Lung microvascular endothelial cell (primary cell): ENCODE results near the gene COL4A2. TPM values are rescaled to one million over a fixed set of nuclear protein-coding genes. Genes with fewer than 3 reads are reported as not detected.
A peak's percentile ranks its signal among the peaks of the same experiment; 100 is the strongest.
"Not testable (repeated sequence)": the region's sequence is repeated elsewhere in the genome, so short reads cannot be mapped to it uniquely, and the experiment has no call there.

Experiments used
- DNase-seq, 2 donors: peaks; one replicate each; pipeline versions ENCODE4 v3.0.0 to v3.0.0-alpha.2; 2010; ENCODE audit warnings: low read depth in 2 of 2
- total RNA-seq: library from RNA; depleted of rRNA; stranded (reverse); fragments of >200 nt; gene quantifications from 2 replicates; pipeline ENCODE4 v1.2.1, GENCODE V29; 2014

Gene COL4A2
- total RNA-seq, 1 donor from 2014 or later = 728 TPM

- DNase-seq = no peak
These were observed 222.6 kb downstream of the COL4A2 start for GRCh38 chr13:110529522-110530311.

- DNase-seq = no peak
These were observed 224.0 kb downstream of the COL4A2 start for GRCh38 chr13:110531100-110531499.

- DNase-seq = no peak
These were observed 224.6 kb downstream of the COL4A2 start for GRCh38 chr13:110531671-110532083.

DNA sequence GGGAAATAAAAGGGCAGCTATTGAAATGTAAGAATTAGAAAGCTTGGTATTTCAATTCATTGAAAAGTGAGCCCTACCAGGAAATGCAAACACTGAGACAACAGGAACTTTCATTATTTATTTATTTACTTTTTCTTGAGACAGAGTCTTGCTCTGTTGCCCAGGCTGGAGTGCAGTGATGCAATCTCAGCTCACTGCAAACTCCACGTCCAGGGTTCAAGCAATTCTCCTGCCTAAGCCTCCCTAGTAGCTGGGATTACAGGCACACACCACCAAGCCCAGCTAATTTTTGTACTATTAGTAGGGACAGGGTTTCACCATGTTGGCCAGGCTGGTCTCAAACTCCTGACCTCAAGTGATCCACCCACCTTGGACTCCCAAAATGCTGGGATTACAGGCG, 225.2 kb downstream of the COL4A2 start:
- DNase-seq = not testable (repeated sequence)

GRCh38 chr13:110533771-110534670, 226.9 kb downstream of the COL4A2 start:
- no peak for DNase-seq

DNA sequence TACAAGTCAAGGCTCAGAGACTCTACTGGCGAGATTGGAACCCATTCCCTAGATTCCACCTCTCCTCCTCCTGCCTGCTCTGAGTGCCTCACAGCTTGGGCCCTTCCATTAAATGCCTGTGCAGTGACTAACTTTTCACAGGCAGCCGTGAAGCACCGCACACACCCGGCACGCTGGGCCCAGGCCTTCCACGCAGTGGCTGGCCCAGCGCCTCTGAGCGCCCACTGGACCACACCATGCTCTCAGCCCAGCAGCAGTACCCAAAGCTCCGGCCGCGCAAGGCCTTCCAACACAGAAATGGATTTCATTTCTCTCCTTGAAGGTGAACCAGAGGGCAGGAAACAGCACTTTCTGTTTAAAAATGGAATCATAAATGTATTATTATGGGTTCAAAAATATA, 228.4 kb downstream of the COL4A2 start:
- no peak for DNase-seq

DNA sequence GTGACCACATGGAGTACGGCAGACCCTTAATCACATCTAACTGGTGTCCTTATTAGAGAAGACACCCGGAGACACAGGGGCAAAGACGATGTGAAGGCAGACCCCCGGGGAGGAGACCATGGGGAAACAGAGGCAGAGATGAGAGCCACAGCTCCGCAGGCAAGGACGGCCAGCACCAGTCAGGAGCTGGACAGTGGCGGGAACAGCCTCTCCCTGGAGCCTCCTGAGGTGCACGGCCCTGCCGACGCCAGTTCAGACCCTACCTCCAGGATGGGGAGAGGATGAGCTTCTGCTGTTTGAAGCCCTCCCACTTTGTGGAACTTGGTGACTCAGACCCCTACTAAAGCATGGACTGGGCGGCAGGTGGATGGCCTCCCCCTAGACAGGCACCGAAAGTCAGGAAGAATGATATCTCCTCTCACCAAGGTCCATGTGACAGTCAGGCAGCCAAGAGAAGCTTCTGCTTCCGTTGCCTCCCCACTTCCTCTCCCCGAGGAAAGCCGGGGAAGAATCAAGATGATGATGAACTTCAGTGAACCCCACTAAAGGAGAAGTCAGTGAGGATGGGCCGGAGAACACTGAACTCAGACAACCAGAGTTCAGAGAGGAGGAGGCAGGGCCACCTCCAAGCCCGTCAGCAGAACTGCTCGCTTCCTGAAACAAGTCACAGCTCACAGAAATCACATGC, 229.1 kb downstream of the COL4A2 start:
- DNase-seq = no peak

DNA sequence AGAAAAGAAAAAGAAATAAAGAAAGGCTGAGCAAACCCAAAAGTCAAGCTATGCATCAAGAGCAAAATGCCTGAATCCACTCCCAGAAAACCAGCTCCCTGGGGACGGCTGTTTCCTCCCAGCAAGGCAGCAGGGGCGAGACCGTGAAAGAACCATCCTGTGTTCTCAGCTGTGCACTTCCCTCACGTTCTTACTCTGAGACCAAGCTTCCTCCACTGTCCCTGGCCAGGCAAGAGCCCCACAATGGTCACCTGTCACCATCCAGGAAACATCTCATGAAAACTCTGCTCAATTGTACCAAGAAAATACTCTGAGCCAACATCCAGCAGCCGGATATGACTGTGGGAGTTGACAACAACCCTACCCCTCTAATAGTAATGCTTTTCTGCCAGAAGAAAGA, 231.5 kb downstream of the COL4A2 start:
- DNase-seq = peak in 1 of 2 donors; percentile 50

GRCh38 chr13:110539894-110540293, 232.8 kb downstream of the COL4A2 start:
- no peak for DNase-seq

DNA sequence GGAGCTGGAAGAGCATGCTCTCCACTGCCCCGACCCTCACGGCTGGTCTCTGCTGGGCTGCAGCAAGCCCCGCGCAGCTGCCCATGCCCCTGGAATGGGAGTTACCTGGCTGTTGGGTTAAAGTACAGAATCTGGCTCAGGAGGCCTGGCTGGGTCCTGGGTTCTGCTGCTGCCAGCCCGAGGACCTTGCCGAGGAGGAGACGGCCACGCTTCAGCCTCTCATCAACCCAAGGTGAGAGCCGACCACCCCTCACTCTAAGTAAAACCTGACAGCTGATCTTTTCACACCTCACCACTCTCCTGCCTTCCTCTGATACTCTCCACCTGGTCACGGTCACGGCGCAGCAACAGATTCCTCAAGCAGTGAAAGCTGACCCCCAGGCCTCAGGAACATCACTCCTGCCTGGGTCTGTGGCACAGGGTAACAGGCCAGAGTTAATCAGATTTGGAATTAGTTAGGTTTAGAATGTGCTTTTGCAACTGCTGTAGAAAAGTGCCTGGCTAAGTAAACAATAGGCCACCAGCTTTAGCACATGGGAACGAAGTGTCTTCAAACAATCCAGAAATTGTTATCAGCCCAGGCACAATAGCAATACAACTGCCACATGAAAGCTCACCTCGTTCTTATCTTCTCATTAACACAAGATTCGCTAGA, 233.9 kb downstream of the COL4A2 start:
- no peak for DNase-seq

DNA sequence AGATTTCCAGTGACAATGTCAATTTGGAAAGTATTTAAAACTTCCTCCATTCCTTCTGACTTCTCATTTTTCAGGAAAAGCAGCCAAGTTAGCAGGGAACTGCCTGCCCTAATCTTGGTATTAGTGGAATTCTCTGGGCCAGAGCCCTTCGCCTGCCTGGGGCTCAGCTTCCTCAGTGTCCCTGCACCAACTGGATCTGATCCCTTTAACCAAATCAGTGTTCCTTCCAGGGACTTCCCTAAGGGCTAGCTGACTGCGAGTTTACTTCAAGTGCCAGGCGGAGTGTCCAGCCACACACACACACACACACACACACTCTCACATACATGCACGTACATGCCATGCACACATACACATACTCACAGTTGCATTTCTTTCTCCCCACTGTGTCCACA, 234.4 kb downstream of the COL4A2 start:
- no peak for DNase-seq

DNA sequence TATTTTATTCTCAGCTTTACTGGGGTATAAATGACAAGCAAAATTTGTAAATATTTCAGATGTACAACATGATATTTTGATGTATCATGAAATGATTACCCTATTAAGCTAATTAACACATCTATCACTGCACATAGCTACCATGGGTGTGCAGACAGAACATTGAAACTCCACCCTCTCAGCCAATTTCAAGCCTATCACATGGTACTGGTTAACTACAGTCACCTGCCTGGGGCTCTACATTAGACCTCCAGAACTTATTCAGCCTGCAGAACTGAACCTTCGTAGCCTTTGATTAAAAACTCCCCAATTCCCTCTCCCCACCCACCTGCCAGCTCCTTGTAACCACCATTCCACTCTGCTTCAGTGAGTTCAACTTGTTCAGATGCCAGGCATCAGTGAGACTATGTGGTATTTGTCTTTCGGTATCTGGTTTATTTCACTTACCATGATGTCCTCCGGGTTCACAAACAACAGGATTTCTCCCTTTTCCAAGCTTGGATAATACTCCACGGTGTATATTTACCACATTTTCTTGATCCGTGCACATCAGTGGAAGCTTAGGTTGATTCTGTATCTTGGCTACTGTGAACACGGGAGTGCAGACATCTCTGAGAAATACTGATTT, 235.2 kb downstream of the COL4A2 start:
- no peak for DNase-seq

- DNase-seq = peak in 1 of 2 donors; percentile 10
These were observed 239.3 kb downstream of the COL4A2 start for GRCh38 chr13:110546378-110546777.

DNA sequence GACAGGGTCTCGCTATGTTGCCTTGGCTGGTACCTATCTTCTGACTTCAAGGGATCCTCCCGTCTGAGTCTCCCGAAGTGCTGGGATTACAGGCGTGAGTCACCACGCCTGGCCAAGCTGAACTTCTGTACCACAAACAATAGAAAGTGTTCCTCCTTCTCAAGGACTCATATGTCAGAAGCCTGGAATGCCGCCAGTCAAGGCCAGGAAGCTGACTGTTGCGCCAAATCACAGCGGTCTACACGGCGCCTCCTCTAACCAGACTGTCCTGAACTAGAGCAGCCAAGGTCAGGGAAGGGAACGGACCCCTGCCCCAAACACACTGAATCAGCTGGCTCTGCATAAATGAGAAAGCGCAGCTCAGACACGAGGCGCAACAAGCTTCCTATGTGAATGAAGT, 239.8 kb downstream of the COL4A2 start:
- DNase-seq = peak; percentile 43 to 98

DNA sequence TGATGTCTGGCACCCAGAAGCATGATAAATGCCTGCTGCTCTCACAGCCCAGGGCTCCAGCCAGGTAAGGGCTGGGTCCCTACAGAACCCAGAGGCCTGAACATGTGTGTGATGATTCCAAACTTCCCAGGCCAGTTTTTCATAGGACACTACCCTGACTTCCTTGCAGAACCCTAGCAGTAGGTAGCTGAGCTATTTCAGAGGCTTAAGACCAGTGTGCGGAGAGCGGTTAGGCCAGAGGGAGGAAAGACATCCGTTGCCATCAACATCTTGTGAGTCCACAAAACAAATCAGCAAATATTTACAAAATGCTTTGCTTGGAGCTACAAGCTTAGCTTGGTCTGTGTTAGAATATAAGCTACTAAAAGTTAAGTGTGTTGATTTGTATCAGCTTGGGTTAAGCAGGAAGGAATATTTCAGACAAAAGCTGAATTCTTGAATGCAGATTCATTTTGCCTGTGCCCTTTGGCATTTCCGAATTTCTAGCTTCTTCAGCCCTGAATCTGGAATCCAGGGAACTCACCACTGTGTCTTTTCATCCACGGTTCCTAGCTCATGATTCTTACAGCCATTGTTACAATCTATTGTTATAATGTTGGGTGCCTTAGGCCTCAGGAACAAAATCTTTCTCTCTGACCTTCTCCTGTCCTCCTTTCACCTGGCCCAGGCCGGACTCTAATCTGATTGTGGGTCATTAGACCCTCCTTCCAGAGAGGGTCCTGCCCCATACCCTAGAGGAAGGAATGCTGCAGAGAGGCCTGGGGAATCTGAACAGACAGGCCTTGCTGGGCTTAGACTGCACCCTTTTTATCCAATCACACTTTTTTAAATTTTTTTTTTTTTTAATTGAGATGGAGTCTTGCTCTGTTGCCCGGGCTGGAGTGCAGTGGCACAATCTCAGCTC, 242.1 kb downstream of the COL4A2 start:
- DNase-seq = no peak

GRCh38 chr13:110549795-110550160, 242.7 kb downstream of the COL4A2 start:
- no peak for DNase-seq

DNA sequence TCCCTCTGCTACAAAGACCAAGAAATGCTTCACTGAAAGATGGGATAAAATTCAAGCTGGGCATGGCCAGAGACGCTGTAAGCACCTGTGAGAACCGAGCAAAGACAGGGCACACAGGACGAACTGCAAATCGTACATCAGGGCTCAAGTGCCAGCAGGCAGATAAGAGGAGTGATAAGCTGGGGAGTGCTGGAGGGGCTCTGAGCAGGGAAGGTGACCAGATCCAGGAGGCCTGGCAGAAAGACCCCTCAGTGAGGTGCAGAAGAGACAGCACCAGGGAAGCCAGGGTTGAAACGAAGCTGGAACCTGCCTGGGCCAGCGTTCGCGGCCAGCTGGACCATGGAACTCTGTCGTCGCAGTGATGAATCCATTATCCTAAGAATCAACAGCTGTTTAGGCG, 244.2 kb downstream of the COL4A2 start:
- no peak for DNase-seq

GRCh38 chr13:110552767-110553166, 245.7 kb downstream of the COL4A2 start:
- DNase-seq = no peak

DNA sequence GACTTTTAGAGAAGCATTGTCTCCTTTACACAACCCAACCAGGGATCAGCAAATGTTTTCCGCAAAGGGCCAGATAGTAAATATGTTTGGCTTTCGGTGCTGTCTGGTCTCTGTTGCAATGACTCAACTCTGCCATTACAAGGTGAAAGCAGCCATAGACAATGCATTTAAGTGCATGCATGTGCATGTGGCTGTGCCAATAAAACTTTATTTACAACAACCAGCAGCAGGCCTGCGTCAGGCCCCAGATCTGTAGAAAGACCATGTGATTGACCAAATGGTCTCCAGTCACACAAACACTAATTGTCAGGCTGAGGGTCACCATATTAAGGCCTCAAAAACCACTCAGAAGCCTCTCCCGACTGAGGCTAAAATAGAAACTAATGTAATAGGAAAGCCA, 246.3 kb downstream of the COL4A2 start:
- peak in 1 of 2 donors; percentile 16 for DNase-seq

GRCh38 chr13:110554227-110554836, 247.2 kb downstream of the COL4A2 start:
- no peak for DNase-seq
